SIG-M5 treated with dmso at 0.1 percent for 504 hours (cell line): ENCODE results near the gene C9orf43.
"Not testable (repeated sequence)": the region's sequence is repeated elsewhere in the genome, so short reads cannot be mapped to it uniquely, and the experiment has no call there.

ENCODE experiments used
- DNase-seq: peaks from one replicate; lab custom pipeline; 2025; ENCODE audit not compliant: unreplicated experiment; lab: John Stamatoyannopoulos, UW

Gene C9orf43

DNA sequence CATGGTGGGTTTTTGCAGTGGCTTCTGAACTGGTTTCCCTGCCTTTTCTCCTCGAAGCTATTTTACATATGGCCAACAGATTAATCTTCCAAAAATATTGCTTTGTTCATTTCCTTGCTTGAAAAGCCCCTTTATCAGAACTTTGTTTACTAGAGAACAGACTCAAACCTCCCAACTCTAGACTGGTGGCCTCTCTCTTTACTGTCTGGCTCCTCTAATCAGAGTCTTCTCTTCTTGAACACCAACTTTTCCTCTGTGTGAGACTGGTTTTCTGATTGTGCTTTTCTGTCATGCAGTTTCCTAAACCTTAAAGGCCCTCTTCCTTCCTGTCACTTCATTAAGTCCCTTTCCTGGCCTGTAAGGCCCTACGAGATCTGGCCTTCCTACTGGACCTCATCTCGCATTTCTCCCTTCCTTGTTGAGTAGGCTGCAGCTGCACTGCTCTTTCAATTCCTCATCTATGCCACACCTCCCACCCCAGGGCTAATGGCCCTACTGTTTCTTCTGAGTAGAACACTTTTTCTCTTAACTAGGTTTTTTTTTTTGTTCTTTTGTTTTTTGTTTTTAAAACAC is 5.7 kb downstream of the C9orf43 start:
- peak; percentile 55 for DNase-seq

GRCh38 chr9:113417370-113417769 is 6.8 kb downstream of the C9orf43 start:
- no peak for DNase-seq

DNA sequence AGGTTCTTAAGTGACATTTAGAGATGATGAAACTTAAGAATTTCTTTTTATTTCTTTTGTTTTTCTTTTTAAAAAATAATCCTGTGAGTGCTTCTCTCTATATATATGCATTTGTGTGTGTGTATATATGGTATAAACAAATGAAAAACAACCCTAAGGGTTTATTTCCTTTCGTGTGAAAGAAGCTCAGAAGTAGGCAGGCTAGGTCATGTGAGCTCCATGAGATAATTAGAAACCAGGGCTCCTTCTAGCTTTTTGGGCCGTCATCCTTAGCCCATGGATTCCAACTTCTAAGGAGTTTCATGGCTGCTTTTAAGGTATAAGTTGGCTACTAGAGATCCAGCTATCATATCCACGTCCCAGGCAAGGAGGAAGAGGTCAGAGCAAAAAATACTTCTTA is 11.2 kb downstream of the C9orf43 start:
- no peak for DNase-seq

DNA sequence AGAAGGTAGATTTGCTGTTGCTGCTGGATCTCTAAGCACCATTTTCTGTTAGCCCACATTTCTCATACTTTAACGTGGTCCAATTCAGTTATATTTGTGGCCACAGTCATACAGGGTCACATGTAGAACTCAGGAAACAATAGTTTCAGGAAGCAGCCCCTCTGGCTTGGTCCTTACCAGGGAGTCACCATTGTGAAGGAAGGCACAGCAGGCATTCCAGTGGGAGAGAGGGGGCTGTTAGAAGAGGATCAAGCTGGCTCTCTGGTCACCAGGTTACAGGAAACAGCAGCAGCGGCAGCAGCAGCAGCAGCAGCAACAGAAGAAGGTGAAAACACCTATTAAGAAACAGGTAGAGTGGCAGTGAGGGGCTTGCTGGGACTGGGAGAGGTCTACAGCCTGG is 14.5 kb downstream of the C9orf43 start:
- no peak for DNase-seq

- no peak for DNase-seq
Observed at GRCh38 chr9:113426701-113427100, 16.2 kb downstream of the C9orf43 start.

GRCh38 chr9:113427629-113428028 is 17.1 kb downstream of the C9orf43 start:
- DNase-seq: no peak

DNA sequence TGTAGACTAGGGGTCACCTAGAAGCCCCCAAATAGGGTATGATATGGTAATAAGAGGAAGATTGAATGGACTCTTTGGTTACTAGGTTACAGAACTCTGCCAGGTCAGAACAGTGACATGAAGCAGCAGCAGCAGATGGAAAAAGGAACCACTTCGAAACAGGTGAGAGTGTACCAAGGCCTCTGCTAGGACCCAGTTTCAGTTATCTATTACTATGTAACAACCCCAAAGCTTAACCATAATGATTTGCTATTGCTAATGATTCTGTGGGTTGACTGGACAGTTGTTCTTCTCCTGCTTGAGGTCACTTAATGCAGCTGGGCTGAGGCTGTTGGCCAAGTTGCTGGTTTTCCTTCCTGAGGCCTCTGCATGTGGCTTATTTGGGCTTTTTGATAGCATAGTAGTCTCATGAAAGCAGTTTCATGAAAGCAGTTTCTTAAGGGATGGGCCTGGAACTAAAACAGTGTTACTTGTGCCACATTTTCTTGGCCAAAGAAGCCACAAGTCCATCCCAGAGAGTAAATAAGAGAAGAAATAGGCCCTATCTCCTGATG is 17.6 kb downstream of the C9orf43 start:
- DNase-seq: no peak

- DNase-seq: no peak
Observed at GRCh38 chr9:113431191-113431590, 20.6 kb downstream of the C9orf43 start.

- DNase-seq: no peak
Observed at GRCh38 chr9:113436728-113437515, 26.4 kb downstream of the C9orf43 start.

DNA sequence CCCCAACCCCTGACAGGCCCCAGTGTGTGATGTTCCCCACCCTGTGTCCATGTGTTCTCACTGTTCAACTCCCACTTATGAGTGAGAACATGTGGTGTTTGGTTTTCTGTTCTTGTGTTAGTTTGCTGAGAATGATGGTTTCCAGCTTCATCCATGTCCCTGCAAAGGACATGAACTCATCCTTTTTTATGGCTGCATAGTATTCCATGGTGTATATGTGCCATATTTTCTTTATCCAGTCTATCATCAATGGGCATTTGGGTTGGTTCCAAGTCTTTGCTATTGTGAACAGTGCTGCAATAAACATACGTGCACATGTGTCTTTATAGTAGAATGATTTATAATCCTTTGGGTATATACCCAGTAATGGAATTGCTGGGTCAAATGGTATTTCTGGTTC is 27.2 kb downstream of the C9orf43 start:
- DNase-seq: not testable (repeated sequence)

- no peak for DNase-seq
Observed at GRCh38 chr9:113444736-113445135, 34.2 kb downstream of the C9orf43 start.

- DNase-seq: peak; percentile 27
Observed at GRCh38 chr9:113446323-113446740, 35.8 kb downstream of the C9orf43 start.

DNA sequence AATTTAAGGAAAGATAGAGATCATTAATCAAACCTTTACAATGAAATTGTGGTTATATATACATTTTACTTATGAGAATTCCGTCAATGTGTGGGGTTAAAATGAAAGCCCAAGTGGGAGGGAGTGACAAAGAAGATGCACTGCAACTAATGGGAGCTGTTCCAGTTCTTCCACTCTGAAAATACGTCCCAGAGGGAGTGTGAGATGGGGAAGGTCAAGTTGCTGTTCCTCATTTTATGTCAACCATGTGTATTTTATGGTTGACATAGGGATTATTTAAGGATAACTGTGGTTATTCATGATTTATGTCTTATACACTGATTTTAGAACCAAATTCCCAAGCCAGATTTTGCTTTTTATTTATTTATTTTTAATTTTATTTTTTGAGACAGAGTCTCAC is 38.8 kb downstream of the C9orf43 start:
- DNase-seq: no peak

GRCh38 chr9:113452113-113452605 is 41.6 kb downstream of the C9orf43 start:
- no peak for DNase-seq

DNA sequence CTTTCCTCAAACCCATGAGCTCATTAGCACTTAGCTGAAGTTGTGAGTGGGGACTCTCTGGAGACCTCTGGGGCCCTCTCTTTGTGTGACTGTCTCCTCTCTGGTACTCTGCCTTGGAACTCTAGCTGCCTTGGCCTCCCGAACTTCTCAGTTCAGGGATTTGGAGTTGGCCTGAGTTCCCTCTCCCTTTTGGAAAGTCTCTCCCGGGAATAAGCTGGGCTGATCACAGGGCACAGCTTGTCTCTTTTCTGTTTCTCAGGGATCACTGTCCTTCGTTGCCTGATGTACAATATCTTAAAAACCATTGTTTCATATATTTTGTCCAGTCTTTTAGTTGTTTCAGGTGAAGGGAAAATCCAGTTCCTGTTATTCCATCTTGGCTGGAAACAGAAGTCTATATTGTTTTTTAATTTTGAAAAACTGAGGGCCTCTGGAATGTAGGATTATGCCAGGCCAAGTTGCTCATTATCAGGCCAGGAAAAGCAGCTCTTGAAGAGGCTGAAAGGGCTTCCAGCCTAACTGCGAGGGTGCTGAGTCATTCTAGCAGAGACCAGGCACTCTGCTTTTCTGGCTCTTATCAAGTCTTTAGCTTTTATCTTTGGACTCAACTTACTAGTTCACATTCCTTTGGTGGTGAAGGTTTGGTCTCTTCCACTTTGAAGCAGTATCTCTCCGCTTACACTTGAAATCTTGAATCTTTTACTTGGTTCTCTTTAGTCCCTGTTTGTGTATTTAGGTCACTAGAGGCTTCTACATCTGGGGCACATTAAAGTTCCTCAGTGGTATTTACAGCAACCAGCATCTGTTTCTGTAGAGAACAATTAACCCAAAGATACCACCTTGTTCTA is 44.6 kb downstream of the C9orf43 start:
- DNase-seq: no peak

DNA sequence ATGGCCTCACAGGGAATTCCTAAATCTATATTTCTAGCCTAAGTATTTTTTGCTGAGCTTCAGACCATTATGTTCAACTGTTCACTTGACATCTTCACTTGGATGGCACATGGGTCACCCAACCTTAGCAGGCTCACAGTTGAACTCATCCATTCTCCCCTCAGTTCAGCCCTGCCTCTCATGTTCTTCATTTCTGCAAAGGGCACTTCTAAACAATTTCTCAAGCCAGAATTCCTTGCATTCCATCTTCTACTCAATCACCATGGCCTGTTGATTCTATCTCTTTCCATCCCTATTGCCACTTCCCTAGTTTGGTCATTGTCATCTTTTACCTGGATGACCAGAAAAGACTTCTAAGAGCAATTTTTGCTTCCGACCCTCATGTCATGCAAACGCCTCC is 45.7 kb downstream of the C9orf43 start:
- DNase-seq: no peak

DNA sequence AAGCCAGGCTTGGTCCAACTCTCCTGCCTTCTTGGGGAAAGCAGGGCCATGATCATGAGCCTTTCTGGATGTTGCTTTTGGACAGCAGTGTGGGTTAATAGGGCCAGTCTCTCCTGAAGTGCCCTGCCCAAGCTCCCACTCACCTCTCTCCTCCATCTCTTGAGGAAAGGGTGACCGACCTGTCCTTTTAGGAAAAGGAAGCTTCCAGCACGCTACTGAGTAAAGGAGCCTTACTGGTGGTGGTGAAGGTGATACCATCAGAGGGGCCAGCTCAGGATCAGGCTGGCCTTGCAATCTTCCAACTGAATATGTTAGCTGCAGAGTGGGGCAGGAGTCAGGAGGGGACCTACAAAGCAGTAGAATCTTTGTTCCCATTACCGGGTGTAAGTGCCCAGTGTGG is 50.7 kb downstream of the C9orf43 start:
- no peak for DNase-seq

DNA sequence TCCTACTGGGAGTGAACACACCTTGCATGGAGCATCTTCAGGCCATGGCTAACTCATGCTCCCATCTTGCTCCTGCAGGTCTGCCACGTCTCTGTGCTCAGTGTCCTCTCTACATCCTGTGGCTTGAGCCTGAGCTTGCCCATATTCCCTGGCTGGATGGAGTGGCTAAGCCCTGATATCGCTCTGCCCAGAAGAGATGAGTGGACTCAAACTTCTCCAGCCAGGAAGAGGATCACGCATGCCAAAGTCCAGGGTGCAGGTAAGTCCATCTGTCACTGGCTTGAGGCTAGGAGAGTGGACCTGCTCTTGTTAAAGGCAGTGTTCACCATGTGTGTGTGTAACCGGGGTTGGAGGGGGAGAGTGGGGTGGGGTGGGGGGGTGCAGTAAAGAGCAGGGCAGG is 51.4 kb downstream of the C9orf43 start:
- DNase-seq: no peak

- DNase-seq: no peak
Observed at GRCh38 chr9:113462781-113463286, 52.3 kb downstream of the C9orf43 start.

DNA sequence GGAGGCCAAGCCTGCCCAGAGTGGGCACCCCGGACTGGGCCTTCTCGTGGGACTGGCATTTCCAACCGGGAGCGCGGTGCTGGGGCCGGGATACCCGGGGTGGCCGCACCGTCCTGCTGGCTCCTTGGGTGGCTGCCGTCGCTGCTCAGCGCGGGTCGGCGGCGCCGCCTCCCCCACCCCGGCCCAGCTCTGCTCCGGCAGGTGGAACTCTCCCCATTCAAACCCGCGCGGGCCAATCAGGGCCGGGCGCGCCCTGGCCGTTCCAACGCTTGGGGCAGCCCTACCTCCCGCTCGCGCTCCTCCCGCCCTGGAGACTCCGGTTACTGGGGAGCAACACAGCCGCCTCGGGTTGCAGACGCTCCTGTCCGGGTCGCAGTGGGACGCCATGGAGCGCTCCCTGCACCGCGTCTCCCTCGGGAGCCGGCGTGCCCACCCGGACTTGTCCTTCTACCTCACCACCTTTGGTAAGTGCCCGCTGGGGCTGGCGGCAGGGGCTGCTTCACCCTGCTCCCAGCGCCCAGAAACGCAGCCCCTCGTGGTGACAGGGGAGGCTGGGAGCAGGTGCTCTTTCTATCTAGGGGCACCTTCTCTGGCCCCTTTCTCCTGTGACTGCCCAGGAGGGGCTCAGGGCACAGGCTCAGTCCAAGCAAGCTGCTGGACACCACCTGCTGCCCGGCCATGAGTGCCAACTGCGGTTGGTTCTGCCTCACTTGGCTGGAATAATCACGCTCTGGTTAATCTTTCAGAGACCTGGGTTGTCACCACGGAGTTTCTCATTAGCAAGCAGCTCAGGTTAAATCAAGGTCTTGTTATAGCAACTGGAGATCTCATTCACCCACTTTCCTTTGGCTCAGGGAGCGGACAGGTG is 53.1 kb downstream of the C9orf43 start, which contains the start of gene RGS3:
RGS3 (plus strand) TSS at position 310 of the 868 bp plus-strand sequence; CDS start at position 386, 76 bp downstream.
- no peak for DNase-seq
